Skin of body (tissue), 2 donors: ENCODE results near the gene TCEAL1. TPM values are rescaled to one million over a fixed set of nuclear protein-coding genes. Genes with fewer than 3 reads are reported as not detected.
"Not testable (repeated sequence)": the region's sequence is repeated elsewhere in the genome, so short reads cannot be mapped to it uniquely, and the experiment has no call there.

Source experiments
- DNase-seq: peaks from one replicate; lab custom pipeline; 2025; lab: John Stamatoyannopoulos, UW
- total RNA-seq: library from RNA; depleted of rRNA; stranded (reverse); fragments of >200 nt; gene quantifications from one replicate; pipeline ENCODE4 v1.2.3, GENCODE V29; 2014

Gene TCEAL1
- total RNA-seq, 1 donor from 2014 or later, result 21.2 TPM

DNA sequence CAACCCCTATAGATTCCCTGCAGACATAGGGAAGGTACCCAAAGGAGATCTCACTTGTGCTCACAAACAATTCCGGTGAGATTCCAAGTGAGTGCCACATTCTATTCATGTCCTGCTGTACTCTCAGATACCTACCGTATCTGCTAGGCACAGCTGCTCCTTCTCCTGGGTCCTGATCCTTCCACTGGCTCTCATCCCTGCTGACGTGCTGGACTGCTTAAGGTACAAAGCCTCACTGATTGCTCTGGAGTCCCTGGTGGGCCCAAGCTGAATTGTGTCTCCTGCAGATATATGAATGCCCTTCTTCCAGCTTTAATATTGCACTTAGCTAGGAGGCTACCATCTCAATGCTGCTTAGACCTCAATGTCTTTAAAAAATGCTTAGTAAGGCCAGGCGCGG lies 2.4 kb downstream of the TCEAL1 start:
- no peak for DNase-seq

DNA sequence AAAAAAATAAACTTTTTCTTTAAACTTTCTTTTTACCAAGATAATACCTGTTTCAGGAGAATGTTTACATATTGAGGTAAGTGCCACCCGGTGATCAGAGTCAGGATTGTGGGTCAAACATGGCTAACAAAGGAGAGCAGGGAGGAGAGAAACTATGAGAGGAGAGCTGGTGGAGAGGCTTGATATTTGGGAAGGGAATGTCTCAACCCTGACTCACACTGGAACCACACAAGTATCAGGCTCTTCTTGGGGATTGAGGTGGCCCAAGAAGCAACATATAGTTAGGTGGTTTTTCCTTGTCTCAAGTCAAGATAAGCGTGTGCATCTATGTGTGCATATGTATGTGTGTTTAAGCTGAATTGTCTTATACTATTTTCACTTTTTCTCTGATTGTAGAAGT lies 6.7 kb downstream of the TCEAL1 start:
- DNase-seq, result no peak

DNA sequence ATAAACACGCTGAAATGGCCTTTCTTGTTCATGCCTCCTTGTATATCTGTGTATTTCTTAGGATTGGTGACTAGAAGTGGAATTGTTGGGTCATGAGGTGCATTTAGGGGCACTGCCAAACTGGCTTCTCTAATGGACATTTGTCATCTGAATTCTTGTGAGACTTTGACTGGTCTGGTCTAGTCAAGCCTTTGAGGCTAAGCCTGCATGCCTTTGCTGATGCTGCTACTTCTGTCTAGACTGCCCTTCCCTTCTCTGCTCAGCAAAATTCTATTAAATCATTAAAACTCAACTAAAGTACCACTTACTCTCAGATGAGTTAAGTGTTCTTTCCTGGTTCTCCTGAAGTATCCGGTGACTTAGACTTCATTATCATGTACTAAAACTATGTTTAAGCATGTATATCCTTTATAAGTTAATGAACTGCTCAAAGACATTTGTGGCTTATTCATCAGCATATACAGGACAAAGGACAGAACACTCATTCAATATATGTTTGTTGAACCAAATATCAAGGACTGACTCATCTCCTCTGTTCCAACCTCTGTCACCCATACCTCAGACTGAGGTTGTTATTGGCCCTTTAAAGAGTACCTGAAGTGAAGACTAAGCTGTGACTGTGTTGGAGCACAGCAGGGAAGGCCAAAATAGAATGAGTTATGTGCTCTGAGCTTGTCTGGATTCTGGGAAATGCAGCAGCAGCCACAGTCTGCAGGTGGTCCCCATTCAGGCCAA lies 9.0 kb downstream of the TCEAL1 start:
- no peak for DNase-seq

DNA sequence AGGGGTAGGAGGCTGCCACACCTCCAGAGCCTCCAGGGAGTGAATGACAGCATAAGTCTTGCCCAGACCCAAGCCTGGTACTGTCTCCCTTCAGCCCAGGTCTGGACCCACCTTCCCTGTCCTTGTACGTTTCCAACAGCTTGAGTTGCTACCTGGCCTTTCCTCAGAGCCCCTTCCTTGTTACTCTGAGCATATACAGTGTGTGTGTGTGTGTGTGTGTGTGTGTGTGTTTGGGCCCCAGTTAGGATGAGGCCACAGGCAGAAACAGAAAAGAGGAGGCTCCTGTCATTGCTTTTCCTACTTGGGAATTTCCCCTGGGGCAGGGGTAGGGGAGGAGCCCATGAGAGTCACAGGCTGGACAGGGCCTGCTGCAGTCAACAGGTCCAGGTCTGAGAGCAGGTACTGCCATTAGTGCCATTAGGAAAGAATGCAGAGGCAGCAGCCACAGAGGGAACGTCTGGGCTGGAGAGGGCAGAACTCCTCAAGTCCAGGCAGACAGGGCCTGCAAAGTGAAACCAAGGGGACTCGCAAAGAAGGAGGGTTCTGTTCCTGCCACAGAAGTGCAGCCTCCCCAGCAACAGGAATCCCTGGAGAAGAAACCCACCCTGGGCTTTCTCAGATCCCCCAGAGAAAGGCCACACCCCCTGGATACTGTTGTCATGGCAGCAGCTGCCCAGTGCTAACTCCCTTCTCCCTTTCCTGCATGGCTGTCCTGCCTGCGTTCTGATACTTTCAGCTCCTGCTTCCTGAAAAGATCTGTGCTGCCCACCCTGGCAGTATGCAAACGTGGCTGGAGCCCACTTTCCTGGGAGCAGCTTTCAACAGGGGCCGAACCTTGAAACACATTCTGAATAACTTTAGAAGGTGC lies 9.9 kb downstream of the TCEAL1 start:
- not testable (repeated sequence) for DNase-seq

DNA sequence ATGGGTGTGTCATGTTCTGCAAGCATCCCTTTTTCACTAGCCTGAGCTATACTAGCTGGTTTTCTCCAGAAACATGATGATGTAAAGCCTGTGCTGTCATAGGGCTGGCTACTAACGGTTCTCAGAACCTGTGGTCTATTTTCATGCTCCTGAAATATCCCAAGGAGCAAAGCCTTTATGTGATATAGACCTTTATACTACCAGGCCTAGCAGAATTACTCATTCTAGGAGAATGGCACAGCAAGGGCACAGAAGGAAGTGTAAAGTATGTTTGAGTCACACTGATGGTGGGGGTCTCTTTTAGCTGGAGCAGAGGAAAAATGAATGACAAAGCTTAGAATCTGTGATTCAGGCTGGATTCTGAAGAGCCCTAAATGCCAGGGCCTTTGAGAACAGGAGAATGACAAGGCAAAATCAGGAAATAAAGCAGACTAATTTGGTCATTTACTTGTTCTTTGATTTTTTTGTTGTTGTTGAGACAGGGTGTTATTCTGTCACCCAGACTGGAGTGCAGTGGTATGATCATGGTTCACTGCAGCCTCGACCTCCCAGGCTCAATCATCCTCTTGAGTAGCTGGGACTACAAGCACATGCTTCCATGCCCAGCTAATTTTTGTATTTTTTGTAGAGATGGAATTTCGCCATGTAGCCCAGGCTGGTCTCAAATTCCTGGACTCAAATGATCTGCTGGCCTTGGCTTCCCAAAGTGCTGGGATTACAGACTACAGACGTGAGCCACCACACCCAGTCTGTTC lies 11.8 kb downstream of the TCEAL1 start:
- DNase-seq, result no peak

DNA sequence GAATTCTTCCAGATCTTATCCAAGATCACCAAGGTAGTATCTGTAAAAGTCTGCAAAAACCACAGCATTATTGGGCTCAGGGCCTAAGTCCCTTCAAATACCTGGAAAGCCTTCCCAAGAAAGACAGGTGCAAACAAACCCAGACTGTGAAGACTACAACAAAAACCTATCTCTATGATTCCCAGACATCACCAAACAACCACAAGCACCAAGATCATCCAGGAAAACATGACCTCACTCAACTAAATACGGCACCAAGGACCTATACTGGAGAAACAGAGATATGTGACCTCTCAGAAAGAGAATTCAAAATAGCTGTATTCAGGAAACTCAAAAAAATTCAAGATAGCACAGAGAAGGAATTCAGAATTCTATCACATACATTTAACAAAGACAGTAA lies 15.3 kb downstream of the TCEAL1 start:
- no peak for DNase-seq

DNA sequence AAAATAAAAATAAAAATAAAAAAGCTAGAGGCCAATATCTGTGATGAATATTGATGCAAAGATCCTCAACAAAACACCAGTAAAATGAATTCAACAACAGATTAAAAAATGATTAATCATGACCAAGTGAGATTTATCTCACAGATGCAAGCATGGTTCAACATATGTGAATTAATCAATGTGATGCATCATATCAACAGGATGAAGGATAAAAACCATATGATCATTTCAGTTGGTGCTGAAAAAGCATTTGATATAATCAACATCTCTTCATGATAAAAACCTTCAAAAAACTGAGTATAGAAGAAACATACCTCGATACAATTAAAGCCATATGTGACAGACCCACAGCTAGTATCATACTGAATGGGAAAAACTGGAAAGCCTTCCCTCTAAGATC lies 18.9 kb downstream of the TCEAL1 start:
- no peak for DNase-seq

DNA sequence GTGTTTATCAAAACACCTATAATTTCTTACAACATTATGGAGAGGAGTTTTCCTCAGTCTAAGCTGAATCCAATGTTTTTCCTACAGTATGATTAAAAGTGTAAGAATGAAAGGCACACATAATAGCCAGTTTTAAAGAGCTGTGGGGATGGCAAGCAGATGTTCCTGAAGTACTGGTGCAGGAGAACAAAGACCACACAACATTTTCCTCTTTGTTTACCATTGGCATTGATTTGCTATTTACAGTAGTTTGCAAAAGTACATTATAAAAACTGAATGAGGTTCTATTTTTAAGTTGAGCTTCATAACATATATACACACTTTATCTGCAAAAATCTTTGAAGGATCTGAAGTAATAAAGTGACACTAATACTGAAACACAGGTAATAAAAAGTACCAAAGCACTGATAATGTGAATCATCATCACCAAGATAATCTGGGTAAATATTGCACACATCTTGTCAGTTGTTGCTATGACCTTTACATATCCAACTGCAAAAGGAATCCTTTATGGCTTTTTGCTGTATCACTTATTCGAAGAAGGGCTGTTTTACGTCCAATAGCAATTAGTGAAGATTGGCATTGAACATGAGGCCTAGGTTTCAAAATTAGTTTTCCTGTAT lies 22.5 kb downstream of the TCEAL1 start:
- DNase-seq, result no peak

DNA sequence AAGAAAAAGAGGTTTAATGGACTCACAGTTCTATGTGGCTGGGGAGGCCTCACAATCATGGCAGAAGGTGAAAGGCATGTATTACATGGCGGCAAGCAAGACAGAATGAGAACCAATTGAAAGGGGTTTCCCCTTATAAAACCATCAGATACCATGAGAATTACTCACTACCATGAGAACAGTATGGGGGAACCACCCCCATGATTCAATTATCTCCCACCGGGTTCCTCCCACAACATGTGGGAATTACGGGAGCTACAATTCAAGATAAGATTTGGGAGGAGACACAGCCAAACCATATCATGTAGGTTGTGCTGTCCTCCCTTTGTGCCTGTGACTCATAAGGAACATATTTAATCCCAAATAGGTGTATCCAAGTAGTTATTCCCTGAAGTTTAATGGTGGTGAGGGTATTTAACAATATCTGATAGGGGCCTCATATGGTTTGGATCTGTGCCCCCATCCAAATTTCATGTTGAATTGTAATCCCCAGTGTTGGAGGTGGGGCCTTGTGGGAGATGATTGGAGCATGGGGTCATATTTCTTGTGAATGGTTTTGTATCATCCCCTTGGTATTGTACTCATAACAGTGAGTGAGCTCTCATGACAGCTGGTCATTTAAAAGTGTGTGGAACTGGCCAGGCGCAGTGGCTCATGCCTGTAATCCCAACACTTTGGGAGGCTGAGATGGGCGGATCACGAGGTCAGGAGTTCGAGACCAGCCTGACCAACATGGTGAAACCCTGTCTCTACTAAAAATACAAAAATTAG lies 26.6 kb downstream of the TCEAL1 start:
- not testable (repeated sequence) for DNase-seq

DNA sequence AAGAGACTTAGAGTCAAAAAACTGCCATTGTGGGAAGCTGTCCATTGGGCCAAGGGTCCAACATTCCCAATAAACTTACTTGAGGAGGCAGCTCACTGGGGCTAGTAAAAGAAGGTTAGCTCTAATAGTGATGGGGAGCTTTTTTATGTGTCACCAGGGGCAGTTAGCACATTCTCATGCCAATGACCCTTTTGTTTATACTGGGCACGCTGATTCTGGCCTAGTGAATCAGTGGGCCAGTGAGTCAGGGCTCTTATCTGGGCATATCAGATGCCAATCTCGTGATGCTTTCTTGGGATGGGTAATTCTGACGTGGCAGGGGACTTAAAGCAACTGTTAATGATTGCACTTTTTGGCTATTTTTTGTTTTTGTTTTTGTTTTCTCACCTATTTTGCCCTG lies 27.8 kb downstream of the TCEAL1 start:
- DNase-seq, result no peak

DNA sequence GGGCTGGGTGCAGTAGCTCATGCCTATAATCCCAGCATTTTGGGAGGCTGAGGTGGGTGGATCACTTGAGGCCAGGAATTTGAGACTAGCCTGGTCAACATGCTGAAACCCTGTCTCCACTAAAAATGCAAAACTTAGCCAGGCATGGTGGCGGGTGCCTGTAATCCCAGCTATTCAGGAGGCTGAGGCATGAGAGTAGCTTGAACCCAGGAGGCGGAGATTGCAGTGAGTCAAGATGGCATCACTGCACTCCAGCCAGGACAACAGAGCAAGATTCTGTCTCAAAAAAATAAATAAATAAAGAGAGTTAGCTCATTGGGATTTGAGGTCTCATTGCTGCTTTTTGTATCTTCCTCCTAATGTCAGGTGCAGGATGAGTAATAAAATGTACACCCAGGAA lies 28.3 kb downstream of the TCEAL1 start:
- DNase-seq, result not testable (repeated sequence)

DNA sequence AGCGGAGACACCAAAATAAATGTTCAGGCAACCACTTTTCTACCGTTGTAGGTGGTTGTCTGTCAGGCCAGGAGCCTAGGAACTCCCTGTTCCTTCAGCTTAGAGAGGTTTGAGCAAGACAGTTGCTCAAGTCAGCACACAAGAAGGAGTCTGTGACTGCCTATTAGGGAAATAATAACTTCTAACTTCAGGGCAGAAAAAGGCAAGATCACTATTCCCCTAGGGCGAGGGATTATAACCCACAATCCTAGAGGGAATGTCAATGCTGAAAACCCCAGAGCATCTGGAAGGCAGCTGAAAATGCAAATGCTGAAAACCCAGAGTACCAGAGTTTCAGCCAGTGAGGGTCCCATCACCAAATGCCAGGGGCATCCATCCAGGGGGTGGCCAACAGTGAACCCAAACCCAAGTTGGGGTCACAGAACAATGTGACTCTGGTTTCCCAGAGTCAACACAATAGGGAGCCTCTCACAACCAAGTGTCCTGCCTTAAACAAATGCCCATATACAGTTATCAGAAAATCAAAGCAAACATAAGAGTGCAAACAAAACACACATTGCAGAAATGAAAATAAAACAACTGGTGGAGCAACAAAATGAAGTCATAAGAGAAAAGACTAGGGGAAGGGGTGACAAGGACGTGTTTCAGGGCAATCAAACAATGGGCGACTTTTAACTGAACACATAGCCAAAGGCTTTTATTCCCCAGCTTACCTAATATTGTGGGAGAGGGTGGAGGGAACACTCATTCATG lies 30.1 kb downstream of the TCEAL1 start:
- no peak for DNase-seq

DNA sequence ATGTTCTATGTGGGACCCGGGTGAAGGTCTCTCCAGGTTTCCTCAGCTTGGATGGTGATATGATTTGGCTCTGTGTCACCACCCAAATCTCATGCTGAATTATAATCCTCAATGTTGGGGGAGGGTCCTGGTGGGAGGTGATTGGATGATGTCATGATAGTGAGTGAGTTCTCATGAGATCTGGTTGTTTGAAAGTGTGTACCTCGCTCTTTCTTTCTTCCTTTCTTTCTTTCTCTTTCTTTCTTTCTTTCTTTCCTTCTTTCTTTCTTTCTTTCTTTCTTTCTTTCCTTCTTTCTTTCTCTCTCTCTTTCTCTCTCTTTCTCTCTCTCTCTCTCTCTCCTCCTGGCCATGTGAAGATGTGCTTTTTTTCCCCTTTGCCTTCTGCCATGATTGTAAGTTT lies 30.7 kb downstream of the TCEAL1 start:
- not testable (repeated sequence) for DNase-seq

DNA sequence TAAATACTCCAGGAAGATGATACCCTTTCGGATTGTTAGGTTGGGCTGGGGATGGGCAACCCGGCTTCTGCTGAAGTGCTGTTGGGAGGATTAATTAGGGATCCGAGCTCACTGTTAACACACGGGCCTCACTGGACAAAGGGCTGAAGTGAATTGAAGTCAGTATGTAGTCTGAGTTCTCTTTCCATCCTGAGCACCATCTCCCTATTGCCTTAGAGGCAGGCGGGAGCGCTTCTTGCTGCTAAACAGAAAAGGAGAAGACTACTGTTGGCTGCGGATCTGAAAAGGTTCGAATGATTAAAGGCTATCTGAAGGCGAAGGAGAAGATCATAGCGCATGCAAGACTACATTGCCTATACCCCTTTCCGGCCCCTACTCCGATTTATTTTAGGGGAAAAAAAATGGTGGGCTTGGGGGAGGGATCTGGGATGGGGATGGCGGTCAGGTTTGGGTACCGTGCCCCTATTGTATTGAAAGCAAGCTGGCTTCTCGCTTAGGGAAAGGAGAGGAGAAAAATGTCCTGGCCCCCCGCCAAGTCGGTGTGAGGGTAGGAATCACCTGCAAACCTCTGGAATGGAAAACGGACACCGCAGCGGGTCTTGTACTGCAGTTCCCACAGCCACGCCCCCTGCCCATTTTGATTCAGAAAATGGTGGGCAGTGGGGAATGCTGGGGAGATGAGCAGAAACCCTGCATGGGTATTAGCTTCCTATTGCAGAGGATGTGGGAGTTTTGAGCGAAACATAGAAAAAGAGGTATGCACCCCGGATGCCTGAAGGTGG lies 35.4 kb downstream of the TCEAL1 start:
- DNase-seq, result no peak

DNA sequence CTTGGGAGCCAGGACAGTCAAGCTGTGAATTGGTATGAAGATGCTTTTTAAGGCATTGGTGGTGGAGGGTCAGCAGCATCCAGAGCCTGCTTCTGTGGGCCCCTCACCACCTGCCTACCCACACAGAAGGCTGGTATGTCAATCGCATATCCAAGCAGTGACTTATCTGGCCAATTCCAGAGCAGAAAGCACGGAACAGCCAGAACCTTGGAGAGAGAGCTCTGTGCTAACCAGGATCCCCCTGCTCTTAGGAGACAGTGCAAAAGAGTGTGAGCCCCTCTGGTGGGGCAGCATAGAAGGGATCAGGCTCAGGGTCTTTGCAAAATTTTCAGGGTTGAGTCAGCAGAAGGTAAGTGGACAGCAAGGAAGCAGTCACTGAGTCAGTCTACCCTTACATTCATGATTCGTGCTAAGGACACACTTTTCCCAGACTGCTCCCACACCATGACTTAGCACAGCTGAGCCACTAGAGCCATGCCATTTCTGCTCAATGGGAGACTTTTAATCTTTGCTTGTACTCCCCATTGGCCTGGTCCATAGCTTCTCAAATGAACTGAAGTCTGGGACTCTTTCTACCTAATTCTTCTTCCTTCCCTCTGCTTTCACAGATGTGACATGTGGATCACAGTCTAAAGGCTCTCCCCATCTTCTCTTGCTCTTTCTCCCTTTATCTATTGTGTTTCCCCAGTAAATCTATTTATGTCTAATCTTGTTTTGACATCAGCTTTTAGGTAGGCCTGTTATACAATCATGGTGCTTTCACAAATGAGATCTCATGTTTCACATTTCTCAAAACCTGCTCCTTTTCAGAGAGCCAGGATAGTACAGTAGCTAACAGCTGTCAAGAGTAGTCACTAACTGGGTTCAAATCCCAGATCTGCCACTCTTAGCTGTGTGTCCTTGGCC lies 37.7 kb downstream of the TCEAL1 start:
- DNase-seq, result no peak

DNA sequence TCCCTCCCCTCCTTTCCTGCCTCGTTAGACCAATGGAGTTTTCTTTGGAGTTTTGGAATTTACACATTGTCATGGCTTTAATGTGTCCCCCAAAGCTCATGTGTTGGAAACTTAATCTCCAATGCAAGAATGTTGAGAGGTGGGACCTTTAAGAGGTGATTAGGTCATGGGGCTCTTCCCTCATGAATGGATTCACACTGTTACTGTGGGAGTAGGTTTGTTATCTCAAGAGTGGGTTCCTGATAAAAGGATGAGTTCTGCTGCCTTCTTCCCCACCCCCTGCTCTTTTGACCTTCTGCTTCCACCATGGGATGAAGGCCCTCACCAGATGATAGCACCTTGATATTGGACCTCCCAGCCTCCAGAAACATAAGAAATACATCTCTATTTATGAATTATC lies 41.0 kb downstream of the TCEAL1 start:
- no peak for DNase-seq

DNA sequence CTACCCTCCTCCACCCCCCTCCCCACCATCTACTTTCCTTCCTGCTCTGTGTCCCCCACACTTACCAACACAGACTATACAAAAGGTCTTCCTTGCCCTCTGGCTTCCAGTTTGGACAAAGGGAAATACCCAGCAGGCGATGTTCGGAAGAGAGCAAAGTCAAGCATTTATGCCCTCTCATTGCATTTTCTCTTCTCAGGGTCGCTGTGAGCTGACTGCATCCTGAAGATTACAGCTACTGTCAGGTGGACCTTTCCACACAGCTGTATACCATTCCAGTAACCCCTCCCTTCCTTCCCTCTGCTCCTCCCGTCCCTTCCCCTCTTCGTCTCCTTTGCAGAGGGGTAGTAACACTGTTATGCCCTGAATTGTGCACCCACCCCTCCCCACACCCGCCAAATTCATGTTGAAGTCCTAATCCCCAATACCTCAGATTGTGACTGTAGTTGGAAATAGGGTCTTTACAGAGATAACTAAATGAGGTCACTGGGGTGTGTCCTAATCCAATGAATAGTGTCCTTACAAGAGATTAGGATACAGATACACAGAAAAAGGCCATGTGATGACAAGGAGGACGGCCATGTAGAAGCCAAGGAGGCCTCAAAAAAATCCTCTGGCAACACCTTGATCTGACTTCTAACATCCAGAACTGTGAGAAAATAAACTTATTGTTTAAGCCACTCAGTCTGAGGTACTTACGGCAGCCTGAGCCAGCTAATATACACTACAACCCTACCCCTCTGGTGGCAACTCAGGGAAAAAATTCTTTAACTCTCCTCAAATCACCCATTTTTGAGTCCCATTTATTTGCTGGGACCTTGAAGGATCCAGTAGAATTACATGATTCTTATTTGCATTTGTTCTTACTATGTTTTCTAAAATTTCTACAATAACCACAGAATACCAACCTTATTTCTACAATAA lies 46.0 kb downstream of the TCEAL1 start:
- no peak for DNase-seq
